Skeletal muscle cell (primary cell): ENCODE results near the gene TOE1.
"Not testable (repeated sequence)": the region's sequence is repeated elsewhere in the genome, so short reads cannot be mapped to it uniquely, and the experiment has no call there.

ENCODE experiments used
- DNase-seq: peaks from one replicate; pipeline ENCODE4 v3.0.0-alpha.2; 2010; ENCODE audit warnings: low read depth
- H3K4me3 ChIP-seq: 2 replicates; pipeline ENCODE4 v1.5.1; 2011; ENCODE audit warnings: low read depth, mild to moderate bottlenecking, control low read depth, low read length, moderate library complexity

Gene TOE1

GRCh38 chr1:45348966-45349677, 9.2 kb downstream of the TOE1 start:
- H3K4me3 ChIP-seq = no peak overlapping the region
- DNase-seq = no peak

- DNase-seq = no peak
- H3K4me3 ChIP-seq = no peak overlapping the region
Observed at GRCh38 chr1:45351508-45351907, 11.5 kb downstream of the TOE1 start.

GRCh38 chr1:45353685-45354084, 13.7 kb downstream of the TOE1 start:
- DNase-seq = no peak
- no peak overlapping the region for H3K4me3 ChIP-seq

- DNase-seq = no peak
Observed at GRCh38 chr1:45354838-45355237, 14.9 kb downstream of the TOE1 start.

GRCh38 chr1:45355683-45356082, 15.7 kb downstream of the TOE1 start:
- no peak for DNase-seq
- no peak overlapping the region for H3K4me3 ChIP-seq

More at GRCh38 chr1:45354838-45355237, 14.9 kb downstream of the TOE1 start:
- H3K4me3 ChIP-seq = no peak overlapping the region

- H3K4me3 ChIP-seq = no peak overlapping the region
- no peak for DNase-seq
Observed at GRCh38 chr1:45356186-45356585, 16.2 kb downstream of the TOE1 start.

GRCh38 chr1:45359882-45360513, 20.0 kb downstream of the TOE1 start:
- H3K4me3 ChIP-seq = no peak overlapping the region
- DNase-seq = peak; percentile 32

- H3K4me3 ChIP-seq = not testable (repeated sequence)
- peak; percentile 50 for DNase-seq
Observed at GRCh38 chr1:45360981-45361380, 21.0 kb downstream of the TOE1 start.

GRCh38 chr1:45364294-45364693, 24.3 kb downstream of the TOE1 start:
- no peak overlapping the region for H3K4me3 ChIP-seq
- no peak for DNase-seq

GRCh38 chr1:45365051-45365450, 25.1 kb downstream of the TOE1 start:
- H3K4me3 ChIP-seq = no peak overlapping the region
- DNase-seq = no peak

- DNase-seq = no peak
- no peak overlapping the region for H3K4me3 ChIP-seq
Observed at GRCh38 chr1:45370575-45370974, 30.6 kb downstream of the TOE1 start.

GRCh38 chr1:45373573-45373972, 33.6 kb downstream of the TOE1 start:
- no peak for DNase-seq
- H3K4me3 ChIP-seq = no peak overlapping the region

- DNase-seq = no peak
- H3K4me3 ChIP-seq = no peak overlapping the region
Observed at GRCh38 chr1:45375104-45376090, 35.4 kb downstream of the TOE1 start.

- no peak overlapping the region for H3K4me3 ChIP-seq
- DNase-seq = no peak
Observed at GRCh38 chr1:45378184-45378583, 38.2 kb downstream of the TOE1 start.

GRCh38 chr1:45379524-45379923, 39.6 kb downstream of the TOE1 start:
- DNase-seq = no peak

GRCh38 chr1:45380125-45380524, 40.2 kb downstream of the TOE1 start:
- H3K4me3 ChIP-seq = no peak overlapping the region
- DNase-seq = no peak

More at GRCh38 chr1:45379524-45379923, 39.6 kb downstream of the TOE1 start:
- H3K4me3 ChIP-seq = no peak overlapping the region

GRCh38 chr1:45380730-45381129, 40.8 kb downstream of the TOE1 start:
- H3K4me3 ChIP-seq = no peak overlapping the region
- no peak for DNase-seq

GRCh38 chr1:45381243-45381642, 41.3 kb downstream of the TOE1 start:
- H3K4me3 ChIP-seq = no peak overlapping the region
- DNase-seq = no peak

- no peak for DNase-seq
- H3K4me3 ChIP-seq = no peak overlapping the region
Observed at GRCh38 chr1:45383191-45383590, 43.2 kb downstream of the TOE1 start.

GRCh38 chr1:45384213-45384612, 44.2 kb downstream of the TOE1 start:
- DNase-seq, H3K4me3 ChIP-seq: not testable (repeated sequence)
